ENCODE measurements around the gene NOL8. TPM values are rescaled to one million over a fixed set of nuclear protein-coding genes. Genes with fewer than 3 reads are reported as not detected.

The NOL8 gene
- total RNA-seq, 1 experiment from 2014 or later, result 30.6 TPM

- Histone ChIP-seq H3K4me3 (ENCODE audit: low read depth in 2 of 2, low read length in 2 of 2) (no peak overlapping the region), H3K9me3 (ENCODE audit: control insufficient read depth, insufficient read depth, low read depth, low read length) (no peaks in the 10 kb centered on the region), H3K4me1 (ENCODE audit: control insufficient read depth, insufficient read depth, low read length) (no peaks in the 10 kb centered on the region), H3K27ac (ENCODE audit: low read length) (no peak overlapping the region), H3K36me3 (ENCODE audit: control insufficient read depth, insufficient read depth, low read length) (no peaks in the 10 kb centered on the region), H3K27me3 (ENCODE audit: control insufficient read depth, insufficient read depth, low read length) (no peaks in the 10 kb centered on the region)
- no TSS peak for BruUV-seq (replicated peaks)
- in situ Hi-C loops (cut with HindIII; ENCODE audit: low pct_unique_long_range_greater_than_20kb, low sequenced_read_pairs) (no loop called here), intact Hi-C loops (cut with micrococcal nuclease; ENCODE audit: unreplicated experiment) (no loop called here)
- ChIA-PET CTCF (no interaction called here), POLR2A (no interaction called here)
- ATAC-seq (no peak), DNase-seq (ENCODE audit: low read depth, low spot score) (no peak)
- no peak for TF ChIP-seq CTCF (IDR thresholded peaks at IDR 0.05)
- no peak for TF ChIP-seq SIN3A (IDR thresholded peaks at IDR 0.05; ENCODE audit: borderline replicate concordance, insufficient read depth, low read depth, low read length)
- TF ChIP-seq TCF7L2 (IDR thresholded peaks at IDR 0.05; ENCODE audit: low read depth, low read length), result no peak
- no peak for TF ChIP-seq POLR2AphosphoS5 (IDR thresholded peaks at IDR 0.05; ENCODE audit: low read depth, low read length)
- TF ChIP-seq REST (IDR thresholded peaks at IDR 0.05; ENCODE audit: insufficient read depth in 1 of 2, low read depth in 2 of 2, low read length in 1 of 2), result no peak
Measured at GRCh38 chr9:92345582-92345981, 20.4 kb upstream of the NOL8 start.

- no peaks in the 10 kb centered on the region for H3K4me1 ChIP-seq (ENCODE audit: control insufficient read depth, insufficient read depth, low read length)
- in situ Hi-C loops (cut with HindIII; ENCODE audit: low pct_unique_long_range_greater_than_20kb, low sequenced_read_pairs), result no loop called here
- ChIA-PET POLR2A (no interaction called here), CTCF (no interaction called here)
- ATAC-seq, result no peak
- BruUV-seq (replicated peaks), result no TSS peak
- no peak overlapping the region for H3K4me3 ChIP-seq (ENCODE audit: low read depth in 2 of 2, low read length in 2 of 2)
- no peaks in the 10 kb centered on the region for H3K36me3 ChIP-seq (ENCODE audit: control insufficient read depth, insufficient read depth, low read length)
- TF ChIP-seq CTCF (IDR thresholded peaks at IDR 0.05) (no peak), SIN3A (IDR thresholded peaks at IDR 0.05; ENCODE audit: borderline replicate concordance, insufficient read depth, low read depth, low read length) (no peak), POLR2AphosphoS5 (IDR thresholded peaks at IDR 0.05; ENCODE audit: low read depth, low read length) (no peak), REST (IDR thresholded peaks at IDR 0.05; ENCODE audit: insufficient read depth in 1 of 2, low read depth in 2 of 2, low read length in 1 of 2) (no peak), TCF7L2 (IDR thresholded peaks at IDR 0.05; ENCODE audit: low read depth, low read length) (no peak)
- H3K27ac ChIP-seq (ENCODE audit: low read length), result no peak overlapping the region
- no peak for DNase-seq (ENCODE audit: low read depth, low spot score)
- no peaks in the 10 kb centered on the region; the same call in 1 of the 2 replicates for H3K9me3 ChIP-seq (ENCODE audit: control insufficient read depth, insufficient read depth, low read depth, low read length)
- intact Hi-C loops (cut with micrococcal nuclease; ENCODE audit: unreplicated experiment), result no loop called here
- no peaks in the 10 kb centered on the region for H3K27me3 ChIP-seq (ENCODE audit: control insufficient read depth, insufficient read depth, low read length)
Measured at GRCh38 chr9:92342825-92343488, 17.8 kb upstream of the NOL8 start.

All from Panc1 (cell line).